Osteocyte (in vitro differentiated cells): ENCODE results near the gene CCR5. TPM values are rescaled to one million over a fixed set of nuclear protein-coding genes. Genes with fewer than 3 reads are reported as not detected.
"Not testable (repeated sequence)": the region's sequence is repeated elsewhere in the genome, so short reads cannot be mapped to it uniquely, and the experiment has no call there.

Experiments
- DNase-seq: peaks from one replicate; pipeline ENCODE4 v3.0.0; 2021; ENCODE audit warnings: mixed read lengths; ENCODE audit not compliant: unreplicated experiment; ENCODE audit errors: extremely low spot score
- H3K27ac Mint-ChIP-seq: one replicate; pipeline ENCODE4 v1.8.0; 2021; ENCODE audit warnings: mild to moderate bottlenecking, mixed read lengths; ENCODE audit not compliant: unreplicated experiment
- H3K27me3 Mint-ChIP-seq: one replicate; pipeline ENCODE4 v1.8.0; 2021; ENCODE audit warnings: mixed read lengths; ENCODE audit not compliant: unreplicated experiment
- H3K36me3 Mint-ChIP-seq: one replicate; pipeline ENCODE4 v1.8.0; 2021; ENCODE audit warnings: mixed read lengths; ENCODE audit not compliant: unreplicated experiment
- H3K4me1 Mint-ChIP-seq: one replicate; pipeline ENCODE4 v1.8.0; 2021; ENCODE audit warnings: mixed read lengths; ENCODE audit not compliant: unreplicated experiment
- H3K4me3 Mint-ChIP-seq: one replicate; pipeline ENCODE4 v1.8.0; 2021; ENCODE audit warnings: mild to moderate bottlenecking, moderate library complexity, mixed read lengths; ENCODE audit not compliant: unreplicated experiment
- H3K9me3 Mint-ChIP-seq: one replicate; pipeline ENCODE4 v1.8.0; 2021; ENCODE audit warnings: mixed read lengths; ENCODE audit not compliant: unreplicated experiment
- CTCF ChIP-seq: fragments of 200-600 bp; sonication (generic); IDR thresholded peaks from 2 replicates; pipeline ENCODE4 v1.5.0; 2021; ENCODE audit warnings: antibody characterized with exemption, mild to moderate bottlenecking, moderate library complexity
- total RNA-seq: library from RNA; stranded (reverse); gene quantifications from 2 replicates; pipeline ENCODE4 v1.2.1, GENCODE V29; 2021

Gene CCR5
- total RNA-seq, 1 donor from 2014 or later: not detected

GRCh38 chr3:46386205-46386604 is 15.5 kb downstream of the CCR5 start:
- Mint-ChIP-seq H3K4me3 (no peak overlapping the region), H3K27me3 (peaks cover 15% of the 10 kb centered on the region), H3K9me3 (no peaks in the 10 kb centered on the region), H3K36me3 (no peaks in the 10 kb centered on the region), H3K4me1 (peaks cover 2% of the 10 kb centered on the region), H3K27ac (no peak overlapping the region)
- no peak for DNase-seq
- TF ChIP-seq CTCF: no peak

GRCh38 chr3:46388847-46389246 is 18.1 kb downstream of the CCR5 start:
- H3K27ac Mint-ChIP-seq, H3K4me1 Mint-ChIP-seq, H3K9me3 Mint-ChIP-seq, H3K36me3 Mint-ChIP-seq, DNase-seq, H3K4me3 Mint-ChIP-seq: not testable (repeated sequence)
- peaks cover 17% of the 10 kb centered on the region for H3K27me3 Mint-ChIP-seq

GRCh38 chr3:46389306-46389705 is 18.6 kb downstream of the CCR5 start:
- Mint-ChIP-seq H3K36me3 (no peaks in the 10 kb centered on the region), H3K27me3 (peaks cover 14% of the 10 kb centered on the region), H3K9me3 (no peaks in the 10 kb centered on the region), H3K4me1 (no peaks in the 10 kb centered on the region), H3K27ac (no peak overlapping the region), H3K4me3 (no peak overlapping the region)
- no peak for DNase-seq
- TF ChIP-seq CTCF: no peak

GRCh38 chr3:46391526-46391925 is 20.8 kb downstream of the CCR5 start:
- DNase-seq, H3K4me3 Mint-ChIP-seq, H3K27ac Mint-ChIP-seq, H3K4me1 Mint-ChIP-seq, H3K9me3 Mint-ChIP-seq, H3K36me3 Mint-ChIP-seq: not testable (repeated sequence)
- H3K27me3 Mint-ChIP-seq: peaks cover 13% of the 10 kb centered on the region

- no peak overlapping the region for H3K4me3 Mint-ChIP-seq
- no peak overlapping the region for H3K27ac Mint-ChIP-seq
- H3K27me3 Mint-ChIP-seq: peaks cover 15% of the 10 kb centered on the region
- TF ChIP-seq CTCF: no peak
- peaks cover 4% of the 10 kb centered on the region for H3K9me3 Mint-ChIP-seq
- no peak for DNase-seq
- no peaks in the 10 kb centered on the region for H3K36me3 Mint-ChIP-seq
- H3K4me1 Mint-ChIP-seq: no peaks in the 10 kb centered on the region
Measured at GRCh38 chr3:46393011-46393410, 22.3 kb downstream of the CCR5 start.

GRCh38 chr3:46393554-46394434 is 23.0 kb downstream of the CCR5 start:
- no peak overlapping the region for H3K27ac Mint-ChIP-seq
- H3K36me3 Mint-ChIP-seq: no peaks in the 10 kb centered on the region
- peaks cover 15% of the 10 kb centered on the region for H3K27me3 Mint-ChIP-seq
- H3K4me1 Mint-ChIP-seq: no peaks in the 10 kb centered on the region
- no peak for DNase-seq
- H3K9me3 Mint-ChIP-seq: peaks cover 4% of the 10 kb centered on the region
- no peak overlapping the region for H3K4me3 Mint-ChIP-seq
- no peak for TF ChIP-seq CTCF
